Naive thymus-derived CD4-positive, alpha-beta T cell (primary cell): Measurements from ENCODE around the gene USP13. TPM values are rescaled to one million over a fixed set of nuclear protein-coding genes. Genes with fewer than 3 reads are reported as not detected.
"Not testable (repeated sequence)": the region's sequence is repeated elsewhere in the genome, so short reads cannot be mapped to it uniquely, and the experiment has no call there.

ENCODE experiments used
- ATAC-seq: fragments of 150-1000 bp; cut with Tn5 transposase; 2 replicates; pipeline ENCODE4 v1.10.0; 2021; ENCODE audit warnings: mild to moderate bottlenecking, moderate library complexity
- CTCF ChIA-PET: fragments of 350-600 bp; sonication (Branson Sonifier 250); formaldehyde crosslinking; loops from one replicate; lab custom pipeline; 2021; ENCODE audit warnings: antibody characterized with exemption; lab: Charles Lee
- POLR2A ChIA-PET: fragments of 350-600 bp; sonication (Branson Sonifier 250); formaldehyde crosslinking; loops from one replicate; lab custom pipeline; 2021; ENCODE audit warnings: antibody characterized with exemption, inconsistent platforms; lab: Charles Lee
- DNase-seq, 9 donors: peaks; one replicate each; pipeline versions ENCODE4 v3.0.0 to v3.0.0-alpha.2; 2020 to 2022; ENCODE audit warnings: mixed read lengths in 1 of 9
- H3K27ac ChIP-seq: one replicate; pipeline ENCODE4 v1.7.0; 2013; ENCODE audit warnings: mild to moderate bottlenecking, low read depth, low read length, moderate library complexity
- H3K27me3 ChIP-seq, 2 donors: one replicate each; pipeline ENCODE4 v1.7.0; 2013; ENCODE audit warnings: low read length in 2 of 2, mild to moderate bottlenecking in 2 of 2, moderate library complexity in 2 of 2; ENCODE audit not compliant: control insufficient read depth in 2 of 2, insufficient read depth in 2 of 2
- H3K36me3 ChIP-seq, 3 experiments: 1 replicate in 2 of 3; 2 replicates in 1 of 3; pipeline ENCODE4 v1.7.0; 2013; ENCODE audit warnings: low read length in 3 of 3, mild to moderate bottlenecking in 3 of 3, moderate library complexity in 1 of 3; ENCODE audit not compliant: insufficient read depth in 3 of 3, control insufficient read depth in 2 of 3
- H3K4me1 ChIP-seq, 2 donors: one replicate each; pipeline ENCODE4 v1.7.0; 2013; ENCODE audit warnings: low read length in 2 of 2, mild to moderate bottlenecking in 2 of 2, moderate library complexity in 1 of 2; ENCODE audit not compliant: control insufficient read depth in 2 of 2, insufficient read depth in 2 of 2
- H3K4me3 ChIP-seq: 2 replicates; pipeline ENCODE4 v1.7.0; 2013; ENCODE audit warnings: mild to moderate bottlenecking, low read length
- H3K9me3 ChIP-seq, 3 experiments: 1 replicate in 2 of 3; 2 replicates in 1 of 3; pipeline ENCODE4 v1.7.0; 2013; ENCODE audit warnings: low read length in 3 of 3; ENCODE audit not compliant: control insufficient read depth in 2 of 3
- H3K27ac Mint-ChIP-seq, 9 donors: one replicate each; pipeline ENCODE4 v1.8.0; 2020 to 2022; ENCODE audit warnings: mixed read lengths in 9 of 9, mild to moderate bottlenecking in 8 of 9, moderate library complexity in 5 of 9, inconsistent platforms in 2 of 9
- H3K27me3 Mint-ChIP-seq, 5 donors: one replicate each; pipeline ENCODE4 v1.8.0; 2021 to 2022; ENCODE audit warnings: mixed read lengths in 5 of 5, mild to moderate bottlenecking in 1 of 5
- H3K36me3 Mint-ChIP-seq, 5 donors: one replicate each; pipeline ENCODE4 v1.8.0; 2020 to 2022; ENCODE audit warnings: mixed read lengths in 5 of 5, mild to moderate bottlenecking in 3 of 5, inconsistent platforms in 1 of 5
- H3K4me1 Mint-ChIP-seq, 7 donors: one replicate each; pipeline ENCODE4 v1.8.0; 2020 to 2022; ENCODE audit warnings: mixed read lengths in 7 of 7, mild to moderate bottlenecking in 3 of 7, inconsistent platforms in 1 of 7
- H3K4me3 Mint-ChIP-seq, 10 donors: one replicate each; pipeline ENCODE4 v1.8.0; 2020 to 2022; ENCODE audit warnings: mild to moderate bottlenecking in 10 of 10, mixed read lengths in 10 of 10, moderate library complexity in 6 of 10, inconsistent platforms in 2 of 10
- H3K9me3 Mint-ChIP-seq, 11 donors: one replicate each; pipeline ENCODE4 v1.8.0; 2020 to 2022; ENCODE audit warnings: mixed read lengths in 11 of 11, mild to moderate bottlenecking in 4 of 11, inconsistent platforms in 1 of 11, moderate library complexity in 1 of 11
- intact Hi-C, 2 donors: fragments of 100-400 bp; cut with micrococcal nuclease; formaldehyde crosslinking; loops; one replicate each; pipeline ENCODE4 v1.15.1; 2023
- polyA plus RNA-seq, 2 donors: library from polyadenylated mRNA; unstranded; fragments of 300-500 nt; fragmentation: Illumina TruSeq; gene quantifications; one replicate each; pipeline ENCODE4 v1.2.3, GENCODE V29; 2021
- total RNA-seq, 6 experiments: library from RNA in 5 of 6; stranded (reverse) in 5 of 6; gene quantifications; 1 replicate in 5 of 6; 2 replicates in 1 of 6; pipeline ENCODE4 v1.2.3 and lab custom pipeline; 2021 to 2026

USP13 gene
- total and polyA plus RNA-seq, 7 experiments from 2014 or later, result 5.7 to 9.1 (median 7.7) TPM

DNA sequence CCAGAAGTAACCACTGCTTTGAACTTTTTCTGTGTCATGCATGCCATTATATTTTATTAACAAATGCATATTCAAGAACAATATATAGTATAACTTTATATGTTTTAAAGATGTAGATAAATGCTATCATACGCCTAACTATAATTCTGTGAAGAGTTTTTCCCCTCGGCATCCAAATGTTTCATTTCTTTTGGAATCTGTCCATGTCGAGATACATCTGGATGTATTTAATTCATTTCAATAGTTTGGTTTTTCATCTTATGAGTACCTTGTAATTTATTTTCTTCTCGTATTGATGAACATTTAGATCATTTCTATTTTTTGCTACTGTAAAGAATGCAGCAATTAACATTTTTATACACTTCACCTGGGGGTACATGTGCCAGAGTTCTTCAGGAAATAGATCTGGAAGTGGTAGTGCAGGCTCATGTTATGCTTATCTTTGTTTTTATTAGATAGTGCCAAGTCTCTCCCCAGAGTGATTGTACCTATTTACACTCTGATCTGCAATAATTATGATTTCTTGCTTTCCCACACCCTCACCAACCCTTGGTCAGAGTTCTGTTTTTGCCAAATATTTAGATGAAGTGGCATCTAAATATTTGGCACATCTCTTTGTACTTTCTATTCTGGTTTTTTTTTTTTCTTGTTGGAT is 29.7 kb downstream of the USP13 start:
- intact Hi-C loops, result no loop called here
- CTCF ChIA-PET, result no interaction called here
- ATAC-seq (no peak), DNase-seq (no peak)
- no peak overlapping the region for H3K27ac Mint-ChIP-seq
- H3K36me3 Mint-ChIP-seq, result peaks cover 5 to 28% (median 17%) of the 10 kb centered on the region in 5 donors
- no peaks in the 10 kb centered on the region for H3K9me3 Mint-ChIP-seq
- H3K27me3 Mint-ChIP-seq, result no peaks in the 10 kb centered on the region
- no peaks in the 10 kb centered on the region for H3K4me1 ChIP-seq
- H3K4me3 Mint-ChIP-seq, result no peak overlapping the region
- POLR2A ChIA-PET, result no interaction called here
- no peaks in the 10 kb centered on the region for H3K27me3 ChIP-seq
- no peak overlapping the region for H3K27ac ChIP-seq
- H3K4me1 Mint-ChIP-seq, result peaks cover 0 to 5% (median 0%) of the 10 kb centered on the region in 7 donors
- H3K36me3 ChIP-seq, result peaks cover 0 to 3% (median 0%) of the 10 kb centered on the region in 3 experiments
- no peaks in the 10 kb centered on the region for H3K9me3 ChIP-seq
- H3K4me3 ChIP-seq, result no peak overlapping the region

DNA sequence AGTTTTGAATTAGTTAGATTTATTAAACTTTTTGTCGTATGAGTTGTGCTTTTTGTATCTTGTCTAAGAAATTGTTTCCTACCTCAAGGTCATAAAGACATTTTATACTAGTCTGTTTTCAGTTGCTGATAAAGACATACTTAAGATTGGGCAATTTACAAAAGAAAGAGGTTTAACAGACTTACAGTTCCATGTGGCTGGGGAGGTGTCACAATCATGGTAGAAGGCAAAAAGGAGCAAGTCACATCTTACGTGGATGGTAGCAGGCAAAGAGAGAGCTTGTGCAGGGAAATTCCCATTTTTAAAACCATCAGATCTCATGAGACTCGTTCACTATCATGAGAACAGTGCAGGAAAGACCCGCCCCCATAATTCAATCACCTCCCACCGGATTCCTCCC is 30.4 kb downstream of the USP13 start:
- H3K4me3 ChIP-seq, DNase-seq, CTCF ChIA-PET, H3K4me1 Mint-ChIP-seq, POLR2A ChIA-PET, intact Hi-C loops, H3K9me3 Mint-ChIP-seq, H3K27ac ChIP-seq, H3K4me1 ChIP-seq, H3K27ac Mint-ChIP-seq, ATAC-seq, H3K9me3 ChIP-seq, H3K36me3 ChIP-seq, H3K27me3 ChIP-seq, H3K27me3 Mint-ChIP-seq, H3K4me3 Mint-ChIP-seq: not testable (repeated sequence)
- peaks cover 5 to 28% (median 17%) of the 10 kb centered on the region in 5 donors for H3K36me3 Mint-ChIP-seq

DNA sequence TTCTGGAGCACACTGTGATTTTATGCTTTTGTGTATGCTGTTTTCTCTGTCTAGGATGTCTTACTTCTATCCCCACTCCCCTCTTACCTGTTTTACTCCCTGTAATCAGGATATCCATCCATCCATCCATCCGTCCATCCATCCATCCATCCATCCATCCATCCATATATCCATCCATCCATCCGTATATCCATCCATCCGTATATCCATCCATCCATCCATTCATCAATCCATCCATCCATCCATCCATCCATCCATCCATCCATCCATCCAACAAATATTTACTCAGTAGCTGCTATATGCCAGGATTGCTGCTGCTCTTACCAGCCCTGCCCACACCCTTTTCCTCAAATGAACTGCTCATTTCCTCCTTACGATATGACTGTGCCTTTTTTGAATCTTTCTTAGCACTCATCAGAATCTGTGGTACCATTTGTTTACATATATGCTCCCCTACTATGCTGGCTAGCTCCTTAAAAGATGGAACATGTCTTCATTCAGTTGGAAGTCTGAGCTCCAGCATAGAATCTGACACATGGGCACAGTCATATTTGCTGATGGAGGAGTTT is 35.2 kb downstream of the USP13 start:
- Histone ChIP-seq H3K36me3 (peaks cover 0 to 3% (median 0%) of the 10 kb centered on the region in 3 experiments), H3K4me3 (no peak overlapping the region), H3K27ac (no peak overlapping the region), H3K27me3 (no peaks in the 10 kb centered on the region), H3K9me3 (no peaks in the 10 kb centered on the region), H3K4me1 (no peaks in the 10 kb centered on the region)
- ChIA-PET CTCF (interaction anchor here (0.6 kb wide), 1 partner anchor 1250 kb away, joined by 3 read pairs; no protein-coding TSS in a partner anchor), POLR2A (no interaction called here)
- intact Hi-C loops, result no loop called here
- H3K27ac Mint-ChIP-seq, result no peak overlapping the region
- peaks cover 8 to 34% (median 29%) of the 10 kb centered on the region in 5 donors for H3K36me3 Mint-ChIP-seq
- ATAC-seq (no peak), DNase-seq (no peak)
- H3K4me3 Mint-ChIP-seq, result no peak overlapping the region
- no peaks in the 10 kb centered on the region for H3K27me3 Mint-ChIP-seq
- H3K4me1 Mint-ChIP-seq, result peaks cover 0 to 6% (median 0%) of the 10 kb centered on the region in 7 donors
- peaks cover 0 to 1% (median 0%) of the 10 kb centered on the region in 11 donors for H3K9me3 Mint-ChIP-seq

DNA sequence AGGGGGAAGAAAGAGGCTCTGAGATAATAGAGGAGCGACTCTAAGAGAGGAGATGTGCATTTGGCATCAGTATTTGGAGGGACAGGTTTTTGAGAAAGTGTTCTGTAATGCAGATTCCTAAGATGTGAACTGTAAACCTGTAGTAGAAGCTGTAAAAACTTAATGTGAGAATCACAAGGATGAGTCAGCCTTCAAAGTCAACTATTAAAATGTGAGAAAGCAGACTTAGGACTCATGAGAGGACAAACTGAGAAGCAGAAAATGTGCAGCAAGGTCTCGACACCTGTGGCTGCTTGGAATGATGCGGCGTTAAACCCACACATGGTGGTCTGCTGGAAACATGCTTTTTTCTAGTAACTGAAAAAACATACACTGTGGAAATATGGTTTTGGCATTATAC is 36.0 kb downstream of the USP13 start:
- Mint-ChIP-seq H3K27me3 (no peaks in the 10 kb centered on the region), H3K36me3 (peaks cover 7 to 31% (median 25%) of the 10 kb centered on the region in 5 donors), H3K4me3 (no peak overlapping the region), H3K9me3 (peaks cover 0 to 1% (median 0%) of the 10 kb centered on the region in 11 donors), H3K27ac (peak overlapping the region in 1 of 9 donors; percentile 5), H3K4me1 (peaks cover 0 to 6% (median 0%) of the 10 kb centered on the region in 7 donors)
- intact Hi-C loops, result no loop called here
- CTCF ChIA-PET, result interaction anchor here (0.6 kb wide), 1 partner anchor 1250 kb away, joined by 3 read pairs; no protein-coding TSS in a partner anchor
- no peak overlapping the region for H3K27ac ChIP-seq
- POLR2A ChIA-PET, result no interaction called here
- DNase-seq (no peak), ATAC-seq (no peak)
- H3K9me3 ChIP-seq, result no peaks in the 10 kb centered on the region
- peaks cover 0 to 3% (median 0%) of the 10 kb centered on the region in 3 experiments for H3K36me3 ChIP-seq
- H3K4me1 ChIP-seq, result no peaks in the 10 kb centered on the region
- no peak overlapping the region for H3K4me3 ChIP-seq
- no peaks in the 10 kb centered on the region for H3K27me3 ChIP-seq

DNA sequence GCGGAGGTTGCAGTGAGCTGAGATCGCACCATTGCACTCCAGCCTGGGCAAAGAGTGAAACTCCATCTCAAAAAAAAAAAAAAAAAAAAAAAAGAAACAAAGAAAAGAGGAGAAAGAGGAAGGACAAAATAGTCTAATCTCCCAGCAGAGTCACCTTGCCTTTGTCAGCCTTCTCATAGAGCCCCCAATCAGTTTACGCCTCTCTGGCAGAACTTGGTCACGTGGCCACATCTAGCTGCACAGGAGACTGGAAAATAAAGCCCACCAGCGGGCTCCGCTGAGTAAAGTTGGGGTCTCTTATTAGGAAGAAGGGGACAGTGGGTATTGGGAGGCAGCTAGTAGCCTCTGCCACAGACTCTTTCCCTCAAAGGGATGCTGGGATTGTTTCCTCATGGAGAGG is 41.9 kb downstream of the USP13 start:
- ATAC-seq (no peak), DNase-seq (no peak)
- intact Hi-C loops, result no loop called here
- POLR2A ChIA-PET, result no interaction called here
- Histone ChIP-seq H3K9me3 (no peaks in the 10 kb centered on the region), H3K4me1 (no peaks in the 10 kb centered on the region), H3K27ac (no peak overlapping the region), H3K4me3 (no peak overlapping the region), H3K27me3 (no peaks in the 10 kb centered on the region), H3K36me3 (no peaks in the 10 kb centered on the region)
- Mint-ChIP-seq H3K36me3 (peaks cover 3 to 28% (median 19%) of the 10 kb centered on the region in 5 donors), H3K27me3 (no peaks in the 10 kb centered on the region), H3K4me1 (peaks cover 0 to 6% (median 0%) of the 10 kb centered on the region in 7 donors), H3K4me3 (no peak overlapping the region), H3K27ac (no peak overlapping the region), H3K9me3 (peaks cover 0 to 1% (median 0%) of the 10 kb centered on the region in 11 donors)
- CTCF ChIA-PET, result interaction anchor here (0.6 to 0.9 kb wide), 2 partner anchors 8 to 18 kb away, joined by 3 read pairs; no protein-coding TSS in a partner anchor

DNA sequence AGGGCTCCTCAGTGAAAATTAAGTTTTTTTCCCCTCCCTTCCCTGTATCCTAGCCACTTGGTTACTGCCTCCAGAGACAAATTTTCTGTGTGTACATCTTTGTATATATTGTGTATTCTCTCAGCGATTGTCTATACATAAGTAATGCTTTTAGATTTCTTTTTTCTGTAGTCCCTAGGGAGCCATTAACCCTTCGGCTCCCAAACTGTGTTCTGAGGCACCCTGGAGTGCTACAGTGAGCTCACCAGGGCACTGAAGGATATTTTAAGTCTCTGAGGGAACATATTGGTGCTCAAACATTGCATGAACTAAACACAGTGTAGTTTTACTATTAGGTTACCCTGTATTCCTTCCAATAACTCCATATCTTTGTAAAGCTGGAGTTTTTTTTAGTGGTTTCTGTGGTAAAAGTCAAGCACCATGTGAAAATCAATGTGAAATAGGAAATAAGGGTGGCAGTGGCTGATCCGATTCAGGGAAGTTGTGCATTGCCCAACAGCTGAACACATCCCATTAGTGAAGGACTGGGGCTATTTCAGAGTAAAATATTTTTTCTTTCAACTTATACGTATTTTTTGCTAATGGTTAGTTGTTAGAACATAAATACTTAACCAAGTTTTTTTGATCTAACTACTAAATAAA is 43.0 kb downstream of the USP13 start:
- no peaks in the 10 kb centered on the region for H3K36me3 ChIP-seq
- H3K27me3 ChIP-seq, result no peaks in the 10 kb centered on the region
- H3K9me3 ChIP-seq, result no peaks in the 10 kb centered on the region
- intact Hi-C loops, result no loop called here
- ChIA-PET CTCF (interaction anchor here (0.9 kb wide), 1 partner anchor 9 kb away, joined by 3 read pairs; no protein-coding TSS in a partner anchor), POLR2A (no interaction called here)
- H3K36me3 Mint-ChIP-seq, result peaks cover 3 to 29% (median 16%) of the 10 kb centered on the region in 5 donors
- no peaks in the 10 kb centered on the region for H3K27me3 Mint-ChIP-seq
- H3K9me3 Mint-ChIP-seq, result peaks cover 0 to 1% (median 0%) of the 10 kb centered on the region in 11 donors
- no peak overlapping the region for H3K27ac Mint-ChIP-seq
- H3K4me3 ChIP-seq, result no peak overlapping the region
- H3K4me3 Mint-ChIP-seq, result no peak overlapping the region
- peak; percentile 50 for ATAC-seq
- H3K27ac ChIP-seq, result no peak overlapping the region
- H3K4me1 ChIP-seq, result no peaks in the 10 kb centered on the region
- no peak for DNase-seq
- peaks cover 0 to 6% (median 0%) of the 10 kb centered on the region in 7 donors for H3K4me1 Mint-ChIP-seq
